Activated CD8-positive, alpha-beta memory T cell treated with anti-CD3 and anti-CD28 coated beads, Interleukin-2, amount 50 U/mL, for 48 hours (primary cell): Measurements from ENCODE around the gene DHRS1.
A peak's percentile ranks its signal among the peaks of the same experiment; 100 is the strongest.

Source experiments
- DNase-seq: peaks from one replicate; pipeline ENCODE4 v3.0.0-alpha.2; 2020

The DHRS1 gene

GRCh38 chr14:24308342-24309124, 9.0 kb upstream of the DHRS1 start:
- no peak for DNase-seq

- DNase-seq, result peak; percentile 78
These were observed 8.2 kb upstream of the DHRS1 start, which contains the start of gene CIDEB for GRCh38 chr14:24307575-24308341. Gene CIDEB, minus strand, starts transcription at chr14:24307977. Its CDS starts 119 bp downstream, at chr14:24307858.

- no peak for DNase-seq
These were observed 7.6 kb upstream of the DHRS1 start for GRCh38 chr14:24307156-24307574.

- DNase-seq, result no peak
These were observed 4.4 kb upstream of the DHRS1 start for GRCh38 chr14:24304019-24304387.

- DNase-seq, result no peak
These were observed 873 bp upstream of the DHRS1 start for GRCh38 chr14:24300326-24300980.

GRCh38 chr14:24298892-24299254, 707 bp downstream of the DHRS1 start:
- no peak for DNase-seq

- no peak for DNase-seq
These were observed 2.2 kb downstream of the DHRS1 start for GRCh38 chr14:24297190-24297964.

- DNase-seq, result peak; percentile 77
These were observed 3.0 kb downstream of the DHRS1 start for GRCh38 chr14:24296341-24297157.

- DNase-seq, result no peak
These were observed 6.1 kb downstream of the DHRS1 start for GRCh38 chr14:24293525-24293924.

- no peak for DNase-seq
These were observed 7.3 kb downstream of the DHRS1 start for GRCh38 chr14:24292118-24292807.

- no peak for DNase-seq
These were observed 8.0 kb downstream of the DHRS1 start for GRCh38 chr14:24291446-24292117.

GRCh38 chr14:24290746-24291145, 8.8 kb downstream of the DHRS1 start:
- DNase-seq, result no peak

- peak; percentile 78 for DNase-seq
These were observed 9.8 kb downstream of the DHRS1 start for GRCh38 chr14:24289649-24290280.

- DNase-seq, result no peak
These were observed 12.6 kb downstream of the DHRS1 start for GRCh38 chr14:24286996-24287395.

GRCh38 chr14:24285351-24285750, 14.2 kb downstream of the DHRS1 start:
- DNase-seq, result no peak

- no peak for DNase-seq
These were observed 15.0 kb downstream of the DHRS1 start for GRCh38 chr14:24284501-24285035.

- no peak for DNase-seq
These were observed 15.7 kb downstream of the DHRS1 start for GRCh38 chr14:24283796-24284460.

GRCh38 chr14:24282736-24283135, 16.8 kb downstream of the DHRS1 start:
- no peak for DNase-seq

GRCh38 chr14:24281636-24282035, 17.9 kb downstream of the DHRS1 start:
- DNase-seq, result no peak
